ENCODE results near the gene THSD4.

- TF ChIP-seq RREB1 (CRISPR knock-in tag; IDR thresholded peaks at IDR 0.05) (no peak), NFXL1 (CRISPR knock-in tag; IDR thresholded peaks at IDR 0.05) (no peak), MAFF (IDR thresholded peaks at IDR 0.05; ENCODE audit: low read length) (no peak), STAT6 (CRISPR knock-in tag; IDR thresholded peaks at IDR 0.05) (no peak), L3MBTL2 (IDR thresholded peaks at IDR 0.05) (no peak), USF2 (CRISPR knock-in tag; IDR thresholded peaks at IDR 0.05) (no peak), CREB5 (CRISPR knock-in tag; IDR thresholded peaks at IDR 0.05) (no peak), HNRNPL (IDR thresholded peaks at IDR 0.05; ENCODE audit: low read depth, low read length) (no peak), GABPB2 (CRISPR knock-in tag; conservative IDR thresholded peaks at IDR 0.05) (no peak), ZNF24 (IDR thresholded peaks at IDR 0.05) (no peak), POLR3A (IDR thresholded peaks at IDR 0.05; ENCODE audit: borderline replicate concordance, extremely low read depth, insufficient read depth, insufficient read length) (no peak), MIER1 (IDR thresholded peaks at IDR 0.05; ENCODE audit: low read depth) (no peak)
These were observed 14.4 kb downstream of the THSD4 start for GRCh38 chr15:71129669-71130068.
